Peyer's patch (tissue), 4 donors: ENCODE data around the gene NFIX.
A peak's percentile ranks its signal among the peaks of the same experiment; 100 is the strongest.

ENCODE experiments used
- POLR2A ChIP-seq, 2 donors: fragments of 450-650 bp; IDR thresholded peaks; one replicate each; pipeline ENCODE4 v1.5.1; 2017; ENCODE audit warnings: antibody characterized with exemption in 2 of 2, mild to moderate bottlenecking in 2 of 2, moderate library complexity in 2 of 2
- TF ChIP-seq, protein P1 (sequence below), 6 experiments: fragments of 450-650 bp in 4 of 6; fragments of 200-600 bp in 2 of 6; sonication (generic) in 1 of 6; IDR thresholded peaks; one replicate each; pipeline ENCODE4 v1.5.1; 2017 to 2019; ENCODE audit warnings: antibody characterized with exemption in 6 of 6, mild to moderate bottlenecking in 3 of 6, moderate library complexity in 1 of 6

GRCh38 chr19:13100841-13101589 is 105.7 kb downstream of the NFIX start:
- TF ChIP-seq, protein P1, sequence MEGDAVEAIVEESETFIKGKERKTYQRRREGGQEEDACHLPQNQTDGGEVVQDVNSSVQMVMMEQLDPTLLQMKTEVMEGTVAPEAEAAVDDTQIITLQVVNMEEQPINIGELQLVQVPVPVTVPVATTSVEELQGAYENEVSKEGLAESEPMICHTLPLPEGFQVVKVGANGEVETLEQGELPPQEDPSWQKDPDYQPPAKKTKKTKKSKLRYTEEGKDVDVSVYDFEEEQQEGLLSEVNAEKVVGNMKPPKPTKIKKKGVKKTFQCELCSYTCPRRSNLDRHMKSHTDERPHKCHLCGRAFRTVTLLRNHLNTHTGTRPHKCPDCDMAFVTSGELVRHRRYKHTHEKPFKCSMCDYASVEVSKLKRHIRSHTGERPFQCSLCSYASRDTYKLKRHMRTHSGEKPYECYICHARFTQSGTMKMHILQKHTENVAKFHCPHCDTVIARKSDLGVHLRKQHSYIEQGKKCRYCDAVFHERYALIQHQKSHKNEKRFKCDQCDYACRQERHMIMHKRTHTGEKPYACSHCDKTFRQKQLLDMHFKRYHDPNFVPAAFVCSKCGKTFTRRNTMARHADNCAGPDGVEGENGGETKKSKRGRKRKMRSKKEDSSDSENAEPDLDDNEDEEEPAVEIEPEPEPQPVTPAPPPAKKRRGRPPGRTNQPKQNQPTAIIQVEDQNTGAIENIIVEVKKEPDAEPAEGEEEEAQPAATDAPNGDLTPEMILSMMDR (IDR thresholded peaks at IDR 0.05): peak; percentile 8 to 29 (median 23)
- TF ChIP-seq POLR2A (IDR thresholded peaks at IDR 0.05): no peak
